Hippocampal formation (tissue), 2 donors: ENCODE data around the gene BTBD9.

Experiments
- DNase-seq, 2 donors: peaks; one replicate each; lab custom pipeline; 2025; lab: John Stamatoyannopoulos, UW

BTBD9 gene

DNA sequence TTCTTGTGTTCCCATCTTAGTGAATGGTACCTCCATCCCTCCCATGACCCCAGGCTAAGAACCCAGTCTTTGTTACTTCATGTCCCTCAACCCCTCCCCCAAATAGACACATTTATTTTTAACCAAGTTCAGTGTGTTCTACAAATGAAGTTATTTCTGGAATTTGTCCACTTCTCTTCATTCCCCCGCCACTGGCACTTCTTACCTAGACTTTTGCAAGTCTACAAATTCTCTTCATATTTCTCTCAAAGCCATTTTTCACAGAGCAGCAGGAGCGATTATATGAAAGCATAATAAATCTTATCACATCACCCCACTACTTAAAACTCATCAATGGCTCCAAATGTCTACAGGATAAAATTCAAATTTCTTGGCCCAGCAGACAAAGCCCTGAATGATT, 131.4 kb downstream of the BTBD9 start:
- no peak for DNase-seq

- DNase-seq: no peak
These were observed 132.6 kb downstream of the BTBD9 start for GRCh38 chr6:38507173-38507572.

DNA sequence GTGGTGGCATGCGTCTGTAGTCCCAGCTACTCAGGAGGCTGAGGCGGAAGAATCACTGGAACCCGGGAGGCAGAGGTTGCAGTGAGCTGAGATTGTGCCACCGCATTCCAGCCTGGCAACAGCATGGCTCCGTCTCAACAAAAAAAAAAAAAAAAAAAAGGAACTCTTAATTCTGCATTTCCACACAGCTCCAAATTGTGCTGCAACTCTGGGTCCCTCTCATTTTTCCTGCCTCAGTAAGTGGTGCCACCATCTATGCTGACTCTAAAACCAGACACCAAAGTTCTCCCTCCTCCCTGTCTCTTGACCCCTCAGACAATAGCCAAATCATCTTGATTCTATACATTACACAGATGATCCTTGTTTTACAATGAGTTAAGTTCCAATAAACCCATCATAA, 133.9 kb downstream of the BTBD9 start:
- no peak for DNase-seq

DNA sequence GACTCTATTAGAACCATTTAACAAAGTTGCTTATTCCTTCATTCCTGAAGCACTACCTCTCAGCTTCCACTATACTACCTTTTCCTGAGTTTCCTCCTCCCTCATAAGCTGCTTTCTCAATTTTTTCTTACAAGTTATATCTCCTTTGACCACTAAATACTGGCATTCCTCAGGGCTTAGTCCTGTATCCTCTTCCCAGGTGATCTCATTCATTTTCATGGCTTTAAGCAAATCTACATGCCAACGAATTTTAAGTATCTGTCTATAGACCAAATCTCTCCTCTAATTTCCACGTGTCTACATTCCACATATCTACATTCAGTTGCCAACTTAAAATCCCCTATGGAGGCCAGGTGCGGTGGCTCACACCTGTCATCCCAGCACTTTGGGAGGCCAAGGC, 134.7 kb downstream of the BTBD9 start:
- DNase-seq: no peak

DNA sequence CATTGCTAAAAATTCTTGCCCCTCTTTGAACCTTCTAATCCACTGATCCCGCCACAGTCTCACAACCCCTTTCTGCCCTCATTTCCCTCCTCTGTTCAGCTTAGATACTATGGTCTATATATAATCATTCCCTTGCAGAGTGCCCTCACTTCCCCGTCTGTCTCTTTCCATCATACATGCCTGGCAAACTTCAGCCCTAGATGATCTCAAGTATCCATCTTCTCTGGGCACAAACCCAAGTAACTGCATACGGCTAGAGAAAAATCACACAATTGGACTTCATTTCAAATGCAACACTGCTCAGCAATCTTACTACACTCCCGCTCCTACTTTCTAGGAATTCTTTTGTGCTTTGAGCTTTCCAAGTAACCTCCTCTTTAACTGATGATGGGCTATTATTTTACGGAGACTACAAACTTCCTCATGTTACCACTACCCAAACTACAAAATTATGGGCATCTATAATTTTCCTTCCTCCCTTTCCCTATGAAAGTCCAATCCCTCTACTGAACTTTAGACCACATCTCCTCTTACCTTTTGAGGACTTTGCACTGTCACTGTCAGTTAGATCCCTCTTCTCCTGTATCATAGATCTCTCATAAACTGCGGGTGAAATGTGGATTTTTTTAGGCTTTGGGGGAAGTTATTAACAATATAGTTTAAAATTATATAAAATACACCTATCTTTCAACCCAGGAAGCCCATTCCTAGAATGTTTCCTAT, 135.6 kb downstream of the BTBD9 start:
- DNase-seq: no peak

DNA sequence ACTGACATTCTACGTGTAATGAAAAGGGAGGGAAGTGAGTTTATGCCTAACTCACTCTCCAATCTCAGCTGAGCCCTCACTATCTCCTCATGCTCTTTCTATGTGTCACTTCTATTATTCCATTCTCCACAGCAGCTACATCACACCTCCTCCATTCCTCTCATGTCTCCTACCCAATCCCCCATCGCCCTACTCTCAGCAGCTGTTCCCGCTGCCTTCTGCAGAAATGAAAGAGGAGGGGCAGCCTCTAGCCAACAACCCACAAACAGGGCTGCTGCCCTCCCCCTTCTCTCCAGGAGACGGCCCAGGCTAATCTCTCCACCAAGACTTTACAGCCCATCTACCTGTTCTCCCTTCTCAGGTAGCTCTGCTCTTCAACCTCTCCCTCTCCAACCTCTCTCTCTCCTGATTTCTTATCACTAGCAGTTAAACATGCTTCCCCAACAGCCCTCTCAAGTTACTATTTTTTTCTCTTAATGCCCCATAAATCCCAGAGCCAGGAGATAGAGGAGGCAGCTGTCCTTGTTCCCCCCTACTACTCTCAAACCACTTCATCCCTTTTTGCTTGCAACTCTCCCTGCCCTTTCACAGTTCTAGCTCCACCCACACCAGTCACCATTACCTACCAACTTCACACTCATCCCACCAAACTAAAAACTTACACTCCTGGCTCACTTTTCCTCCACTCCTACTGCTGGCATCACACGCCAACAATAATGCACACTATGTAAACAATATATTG, 136.5 kb downstream of the BTBD9 start:
- DNase-seq: no peak

DNA sequence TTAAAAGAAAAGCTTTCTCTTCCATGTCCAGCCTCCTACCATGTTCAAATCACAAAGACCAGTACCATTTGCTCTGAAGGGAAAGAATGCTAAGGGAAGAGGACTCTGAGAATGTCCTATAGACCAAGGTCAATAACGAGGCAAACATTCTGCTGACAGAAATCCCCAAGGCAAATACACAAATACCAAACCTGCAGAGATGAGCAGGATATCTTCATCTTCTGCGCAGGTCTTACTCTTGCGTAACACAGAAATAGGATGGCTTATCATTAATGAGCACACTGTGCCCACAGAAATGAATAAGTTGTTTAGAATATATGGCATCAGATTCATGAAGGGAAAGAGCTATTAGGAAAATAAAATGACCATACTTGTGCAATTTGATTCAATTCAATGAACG, 137.3 kb downstream of the BTBD9 start:
- no peak for DNase-seq

DNA sequence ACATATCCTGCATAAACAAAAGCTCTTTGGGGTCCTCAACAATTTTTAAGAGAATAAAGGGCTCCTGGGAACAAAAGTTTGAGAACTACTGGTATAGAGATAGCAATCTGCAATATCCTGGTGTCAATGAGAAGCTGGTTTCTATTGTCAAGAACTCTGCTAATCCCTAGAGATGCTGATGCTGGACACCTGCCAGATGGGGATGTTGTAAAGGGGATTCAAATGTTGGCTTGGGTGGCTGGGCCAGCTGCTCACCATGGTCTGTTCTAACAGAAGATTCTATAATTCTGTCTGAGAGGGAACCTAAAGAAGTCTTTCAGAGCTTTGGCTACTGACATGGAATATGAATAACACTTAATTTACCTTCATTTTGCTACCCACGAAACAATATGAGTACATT, 137.8 kb downstream of the BTBD9 start:
- no peak for DNase-seq

DNA sequence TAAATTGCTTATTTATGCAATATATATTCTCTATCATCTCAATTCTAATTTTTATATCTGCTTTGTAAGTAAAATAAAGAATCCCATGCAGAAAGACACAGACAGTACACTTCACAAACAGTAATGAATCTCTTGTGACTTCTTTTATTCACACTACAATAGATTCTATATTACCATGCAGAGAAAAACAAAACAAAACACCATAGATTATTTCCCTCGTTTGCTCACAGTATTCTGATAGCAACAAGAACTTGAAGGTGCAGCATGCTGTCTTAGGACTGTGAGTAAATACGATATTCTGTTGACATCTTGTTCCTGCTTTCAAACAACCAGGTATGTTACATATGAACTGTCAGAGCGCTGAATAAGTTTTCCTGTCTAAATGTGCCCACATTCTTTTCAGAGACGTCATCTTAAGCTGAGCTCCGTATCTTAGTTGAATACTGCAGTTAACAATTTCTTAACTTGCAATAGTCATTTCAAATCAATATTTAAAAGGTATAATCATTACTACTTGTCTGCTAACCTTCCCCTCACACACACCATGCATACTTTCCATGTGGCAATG, 140.1 kb downstream of the BTBD9 start:
- DNase-seq: no peak

DNA sequence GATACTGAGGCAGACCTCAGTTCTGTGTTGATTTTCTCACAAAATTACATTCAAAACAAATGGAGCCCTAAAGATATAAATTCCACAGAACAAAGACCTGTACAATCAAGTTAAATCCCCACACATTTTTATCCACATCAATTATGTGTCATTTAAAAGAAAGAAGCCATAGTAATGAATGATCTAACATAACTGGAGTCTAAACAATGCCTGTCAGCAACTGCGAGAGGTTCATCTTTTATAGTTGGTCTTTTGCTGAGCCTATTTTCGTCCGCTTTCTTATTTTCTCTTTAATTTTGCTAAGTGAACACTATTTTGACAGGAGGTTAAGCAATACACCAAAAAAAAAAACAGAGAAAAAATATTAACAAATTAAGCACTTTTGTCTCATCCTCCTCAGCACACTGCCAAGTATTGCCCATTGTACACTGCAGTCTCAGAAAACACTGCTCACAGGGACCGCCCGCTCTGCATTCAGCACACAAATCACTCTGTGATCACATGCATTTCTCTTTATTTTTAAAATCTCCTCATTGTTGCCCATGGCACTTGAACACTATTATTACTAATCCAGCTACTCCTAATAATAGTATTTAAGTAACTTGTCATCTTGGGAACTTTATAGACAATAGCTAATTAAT, 140.8 kb downstream of the BTBD9 start:
- DNase-seq: peak; percentile 20 to 82

DNA sequence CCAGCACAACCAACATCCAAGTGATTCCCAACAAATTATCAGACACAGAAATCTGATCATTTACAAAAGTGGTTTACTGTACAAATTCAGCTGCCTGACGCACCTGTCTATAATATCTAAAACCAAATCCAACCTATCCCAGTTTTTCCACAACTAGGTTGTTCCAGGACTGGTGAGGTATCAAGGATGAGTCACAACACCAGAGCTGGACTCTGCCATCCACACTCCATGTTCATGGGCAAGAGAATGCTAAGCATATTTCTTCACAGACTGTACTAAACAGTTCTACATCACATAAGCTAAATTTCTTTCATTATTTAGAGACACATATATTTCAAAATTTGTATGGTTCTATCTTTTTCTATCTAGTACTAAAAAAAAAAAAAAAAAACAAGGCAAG, 141.6 kb downstream of the BTBD9 start:
- DNase-seq: no peak

DNA sequence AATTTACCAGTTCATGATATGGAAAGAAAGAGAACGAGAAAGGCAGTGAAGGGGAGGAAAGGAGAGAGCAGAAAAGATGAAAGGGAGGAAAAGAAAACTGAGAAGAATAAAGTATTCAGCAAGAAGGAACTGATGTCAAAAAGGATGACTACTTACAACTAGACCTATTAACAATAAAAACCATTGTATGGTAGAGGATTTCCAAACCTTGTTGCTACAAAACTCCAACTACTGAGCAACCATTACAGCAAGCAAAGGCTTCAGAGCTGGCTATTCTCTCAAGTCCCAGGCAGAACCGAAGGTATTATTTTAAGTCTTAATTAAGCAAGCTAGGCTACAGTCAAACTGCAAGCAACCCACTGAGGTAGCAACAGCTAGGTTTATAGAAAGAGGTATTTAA, 142.2 kb downstream of the BTBD9 start:
- no peak for DNase-seq

GRCh38 chr6:38495922-38496635, 143.7 kb downstream of the BTBD9 start:
- no peak for DNase-seq

- DNase-seq: no peak
These were observed 144.2 kb downstream of the BTBD9 start for GRCh38 chr6:38495518-38495917.

DNA sequence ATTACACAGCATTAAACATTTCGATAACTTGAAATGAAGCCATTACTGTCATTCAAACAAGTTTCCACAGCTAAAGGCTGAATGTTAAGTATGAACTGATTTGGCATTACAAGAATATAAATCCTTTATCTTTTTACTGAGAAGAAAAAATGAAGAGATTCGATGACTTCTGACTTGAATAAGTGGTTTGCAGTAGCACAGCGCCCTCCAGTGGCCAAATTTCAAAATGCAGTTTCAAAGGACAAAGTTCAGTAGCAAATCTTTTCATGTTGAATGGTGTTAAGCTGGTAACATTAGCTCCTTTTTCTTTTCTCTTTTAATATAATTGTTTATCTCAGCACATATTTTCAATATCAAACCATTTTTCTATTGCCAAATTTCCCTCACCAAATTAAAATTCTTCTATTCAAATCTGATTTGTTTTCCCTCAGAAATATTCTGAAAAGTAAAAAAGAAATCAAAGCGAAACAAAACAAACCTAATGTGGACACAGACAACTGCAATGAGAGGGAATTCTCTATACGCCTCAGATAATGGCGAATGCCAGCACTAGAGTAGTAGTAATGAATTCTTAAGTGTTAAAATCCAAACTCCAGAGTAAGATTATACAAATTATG, 145.7 kb downstream of the BTBD9 start:
- peak; percentile 78 to 80 for DNase-seq

DNA sequence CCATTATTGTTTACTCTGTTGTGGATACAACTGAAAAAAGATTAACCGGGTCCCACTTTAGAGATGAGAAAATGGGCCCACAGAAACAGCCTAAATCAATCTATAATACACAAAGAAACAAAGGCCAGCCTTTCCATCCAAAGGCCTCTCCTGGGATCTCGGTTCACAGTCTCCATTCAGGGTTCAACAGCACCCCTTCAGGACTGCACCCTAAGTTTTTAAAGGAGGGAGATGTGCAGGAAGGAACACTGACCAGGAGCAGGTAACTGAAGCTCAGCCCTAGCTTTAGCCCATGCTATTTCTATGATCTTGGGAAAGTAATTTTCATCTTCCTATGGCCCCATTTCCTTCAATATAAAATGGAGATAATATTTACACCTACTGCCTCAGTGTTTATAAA, 147.7 kb downstream of the BTBD9 start:
- DNase-seq: no peak

DNA sequence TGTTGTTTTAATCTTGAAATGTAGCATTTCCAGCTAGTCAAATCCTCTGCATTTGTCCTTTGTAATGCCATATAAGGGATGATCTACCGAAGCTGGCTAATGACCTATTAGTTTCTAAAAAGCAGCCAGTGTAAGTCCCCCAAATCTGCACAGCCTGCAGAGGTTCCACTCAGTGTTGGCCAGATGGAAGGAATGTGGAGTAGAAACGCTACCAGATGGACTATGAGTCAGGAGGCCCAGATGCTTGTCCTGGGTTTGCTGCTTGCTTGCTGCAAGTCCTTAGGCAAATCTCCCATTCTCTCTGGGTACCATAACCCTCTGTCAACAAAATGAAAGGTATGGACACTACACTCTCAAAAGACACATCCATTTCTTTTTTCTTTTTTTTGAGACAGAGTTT, 149.8 kb downstream of the BTBD9 start:
- no peak for DNase-seq

DNA sequence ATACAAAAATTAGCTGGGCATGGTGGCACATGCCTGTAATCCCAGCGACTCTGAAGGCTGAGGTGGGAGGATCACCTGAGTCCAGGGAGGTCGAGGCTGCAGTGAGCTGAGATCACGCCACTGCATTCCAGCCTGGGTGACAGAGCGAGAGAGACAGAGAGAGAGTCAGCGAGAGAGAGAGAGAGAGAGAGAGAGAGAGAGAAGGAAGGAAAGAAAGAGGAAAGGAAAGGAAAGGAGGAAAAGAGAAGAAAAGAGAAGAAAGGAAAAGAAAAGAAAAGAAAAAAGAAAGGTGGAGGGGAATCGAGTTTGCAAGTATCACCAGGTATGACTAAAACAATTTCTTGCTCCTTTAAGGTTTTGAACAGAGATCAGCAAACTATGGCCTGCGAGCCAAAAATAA, 152.3 kb downstream of the BTBD9 start:
- DNase-seq: no peak

DNA sequence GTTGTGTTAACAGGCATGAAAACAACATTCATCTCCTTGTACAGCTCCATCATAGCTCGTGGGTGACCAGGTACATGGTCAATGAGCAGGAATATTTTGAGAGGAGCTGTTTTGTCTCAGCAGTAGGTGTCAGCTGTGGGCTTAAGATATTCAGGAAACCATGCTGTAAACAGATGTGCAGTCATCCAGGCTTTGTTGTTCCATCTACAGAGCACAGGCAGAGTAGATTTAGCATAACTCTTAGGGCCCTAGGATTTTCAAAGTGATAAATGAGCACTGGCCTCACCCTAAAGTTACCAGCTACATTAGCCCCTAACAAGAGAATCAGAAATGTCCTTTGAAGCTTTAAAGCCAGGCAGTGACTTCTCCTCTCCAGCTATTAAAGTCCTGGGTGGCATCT, 154.2 kb downstream of the BTBD9 start:
- DNase-seq: no peak

DNA sequence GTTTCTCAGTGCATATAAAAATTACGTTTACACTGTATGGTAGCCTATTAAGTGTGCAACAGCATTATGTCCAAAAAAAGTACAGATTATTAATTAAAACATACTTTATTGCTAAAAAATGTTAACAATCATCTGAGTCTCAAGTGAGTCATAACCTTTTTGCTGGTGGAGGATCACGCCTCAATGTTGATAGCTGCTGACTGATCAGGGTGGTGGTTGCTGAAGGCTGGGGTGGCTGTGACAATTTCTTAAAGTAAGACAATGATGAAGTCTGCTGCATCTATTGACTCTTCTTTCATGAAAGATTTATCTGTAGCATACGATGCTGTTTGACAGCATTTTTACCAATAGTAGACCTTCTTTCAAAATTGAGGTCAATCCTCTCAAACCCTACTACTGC, 155.1 kb downstream of the BTBD9 start:
- no peak for DNase-seq

DNA sequence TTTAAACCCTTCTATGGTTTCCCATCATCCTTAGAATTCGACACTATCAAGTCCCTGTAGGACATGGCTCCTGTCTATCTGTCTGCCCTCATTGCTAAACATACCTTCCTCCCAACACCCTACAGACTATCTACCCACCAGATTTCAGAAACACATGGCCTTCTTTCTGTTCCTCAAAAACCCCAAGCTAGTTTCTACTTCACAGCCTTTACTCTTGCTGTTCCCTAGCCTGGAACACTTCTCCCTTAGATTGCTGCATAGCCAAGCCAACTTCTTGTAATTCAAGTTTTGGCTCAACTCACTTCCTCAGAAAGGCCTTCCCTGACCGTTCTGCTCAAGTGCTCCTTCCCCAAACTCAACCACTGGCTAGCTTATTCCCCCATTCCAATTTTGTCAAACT, 156.2 kb downstream of the BTBD9 start:
- DNase-seq: peak in 1 of 2 donors; percentile 25

- DNase-seq: no peak
These were observed 157.3 kb downstream of the BTBD9 start for GRCh38 chr6:38482466-38482865.
